ENCODE results near the gene TTC39B. TPM values are rescaled to one million over a fixed set of nuclear protein-coding genes. Genes with fewer than 3 reads are reported as not detected.

TTC39B gene
- total RNA-seq, 2 donors from 2014 or later: 53.5 to 69.5 TPM

- H3K36me3 Mint-ChIP-seq (ENCODE audit: low read depth): peaks cover 23% of the 10 kb centered on the region
- Histone ChIP-seq H3K36me3 (ENCODE audit: control insufficient read depth, insufficient read depth, low read length) (peaks cover 5% of the 10 kb centered on the region), H3K27me3 (ENCODE audit: control insufficient read depth, insufficient read depth, low read length, poor library complexity, severe bottlenecking) (no peaks in the 10 kb centered on the region), H3K4me3 (ENCODE audit: low read length) (no peak overlapping the region), H3K27ac (ENCODE audit: low read depth, low read length) (no peak overlapping the region), H3K4me1 (ENCODE audit: control insufficient read depth, insufficient read depth, low read length) (peaks cover 8% of the 10 kb centered on the region), H3K9ac (ENCODE audit: extremely low read depth, low read length, poor library complexity, severe bottlenecking) (no peak overlapping the region), H3K9me3 (ENCODE audit: control insufficient read depth, low read length) (peaks cover 16% of the 10 kb centered on the region)
- H3K27ac Mint-ChIP-seq: no peak overlapping the region
- no peak for TF ChIP-seq CTCF (conservative IDR thresholded peaks at IDR 0.05)
- peaks cover 3% of the 10 kb centered on the region for H3K9me3 Mint-ChIP-seq
- peaks cover 28% of the 10 kb centered on the region for H3K4me1 Mint-ChIP-seq
- H3K27me3 Mint-ChIP-seq (ENCODE audit: insufficient read depth): no peaks in the 10 kb centered on the region
- 90% methylated on average over 1 of the region's 1 CpG; no CpG with 5 or more reads in 1 of the 2 experiments for WGBS, 2 experiments (ENCODE audit: insufficient coverage in 1 of 2, insufficient read length in 1 of 2)
- no peak for DNase-seq
- H3K4me3 Mint-ChIP-seq: no peak overlapping the region
Observed at GRCh38 chr9:15253197-15253596, 53.8 kb downstream of the TTC39B start.

- peak overlapping the region; percentile 34 for H3K4me3 Mint-ChIP-seq
- H3K4me3 ChIP-seq (ENCODE audit: low read length): peak overlapping the region; percentile 55
- H3K27ac ChIP-seq (ENCODE audit: low read depth, low read length): no peak overlapping the region
- H3K27me3 ChIP-seq (ENCODE audit: control insufficient read depth, insufficient read depth, low read length, poor library complexity, severe bottlenecking): no peaks in the 10 kb centered on the region
- WGBS, 2 experiments (ENCODE audit: insufficient coverage in 1 of 2, insufficient read length in 1 of 2): 57 to 77% methylated on average over 2 to 3 of the region's 3 CpGs
- peaks cover 16% of the 10 kb centered on the region for H3K9me3 ChIP-seq (ENCODE audit: control insufficient read depth, low read length)
- H3K4me1 ChIP-seq (ENCODE audit: control insufficient read depth, insufficient read depth, low read length): peaks cover 8% of the 10 kb centered on the region
- DNase-seq: peak; percentile 57
- H3K4me1 Mint-ChIP-seq: peaks cover 53% of the 10 kb centered on the region
- peaks cover 13% of the 10 kb centered on the region for H3K36me3 ChIP-seq (ENCODE audit: control insufficient read depth, insufficient read depth, low read length)
- peak overlapping the region; percentile 92 for H3K27ac Mint-ChIP-seq
- H3K27me3 Mint-ChIP-seq (ENCODE audit: insufficient read depth): no peaks in the 10 kb centered on the region
- H3K9me3 Mint-ChIP-seq: peaks cover 3% of the 10 kb centered on the region
- TF ChIP-seq CTCF (conservative IDR thresholded peaks at IDR 0.05): no peak
- peak overlapping the region; percentile 54 for H3K9ac ChIP-seq (ENCODE audit: extremely low read depth, low read length, poor library complexity, severe bottlenecking)
- peaks cover 31% of the 10 kb centered on the region for H3K36me3 Mint-ChIP-seq (ENCODE audit: low read depth)
Observed at GRCh38 chr9:15249981-15250380, 57.0 kb downstream of the TTC39B start.

GRCh38 chr9:15249042-15249818 is 57.8 kb downstream of the TTC39B start:
- Mint-ChIP-seq H3K36me3 (ENCODE audit: low read depth) (peaks cover 39% of the 10 kb centered on the region), H3K27me3 (ENCODE audit: insufficient read depth) (no peaks in the 10 kb centered on the region), H3K4me1 (peaks cover 60% of the 10 kb centered on the region), H3K4me3 (peak overlapping the region; percentile 34), H3K27ac (peak overlapping the region; percentile 92), H3K9me3 (peaks cover 3% of the 10 kb centered on the region)
- H3K4me1 ChIP-seq (ENCODE audit: control insufficient read depth, insufficient read depth, low read length): peaks cover 8% of the 10 kb centered on the region
- H3K4me3 ChIP-seq (ENCODE audit: low read length): peak overlapping the region; percentile 55
- H3K9ac ChIP-seq (ENCODE audit: extremely low read depth, low read length, poor library complexity, severe bottlenecking): peak overlapping the region; percentile 54
- peaks cover 16% of the 10 kb centered on the region for H3K9me3 ChIP-seq (ENCODE audit: control insufficient read depth, low read length)
- TF ChIP-seq CTCF (conservative IDR thresholded peaks at IDR 0.05): no peak
- H3K27ac ChIP-seq (ENCODE audit: low read depth, low read length): no peak overlapping the region
- 38 to 67% methylated on average over 2 to 7 of the region's 7 CpGs for WGBS, 2 experiments (ENCODE audit: insufficient coverage in 1 of 2, insufficient read length in 1 of 2)
- H3K36me3 ChIP-seq (ENCODE audit: control insufficient read depth, insufficient read depth, low read length): peaks cover 13% of the 10 kb centered on the region
- no peaks in the 10 kb centered on the region for H3K27me3 ChIP-seq (ENCODE audit: control insufficient read depth, insufficient read depth, low read length, poor library complexity, severe bottlenecking)
- DNase-seq: peak; percentile 84

Data from endodermal cell (in vitro differentiated cells).